Endothelial cell of umbilical vein (primary cell): ENCODE measurements around the gene SP2. TPM values are rescaled to one million over a fixed set of nuclear protein-coding genes. Genes with fewer than 3 reads are reported as not detected.

ENCODE experiments used
- BruUV-seq: library from RNA; stranded (reverse); fragments of 400-500 nt; replicated peaks from 2 replicates; lab custom pipeline; 2021; lab: Mats Ljungman, UMichigan
- CTCF ChIA-PET: fragments of 300-600, 350-600 bp; sonication (Branson Sonifier 250); formaldehyde crosslinking; loops from one replicate; lab custom pipeline; 2021; ENCODE audit warnings: antibody characterized with exemption, inconsistent platforms; lab: Charles Lee
- POLR2A ChIA-PET: fragments of 300-600, 350-600 bp; sonication (Branson Sonifier 250); formaldehyde crosslinking; loops from one replicate; lab custom pipeline; 2021; ENCODE audit warnings: antibody characterized with exemption, inconsistent platforms; lab: Charles Lee
- DNase-seq: peaks from one replicate; pipeline ENCODE4 v3.0.0-alpha.2; 2011; ENCODE audit warnings: low read depth, low spot score
- FAIRE-seq: peaks from 2 replicates; lab custom pipeline; 2011; peaks lifted over from hg19 to GRCh38; lab: Jason Lieb, UNC
- H2AFZ ChIP-seq: 2 replicates; pipeline ENCODE4 v1.6.0; 2012; ENCODE audit warnings: low read depth, low read length, control low read depth, inconsistent platforms
- H3K27ac ChIP-seq: 2 replicates; pipeline ENCODE4 v1.5.1; 2011; ENCODE audit warnings: low read depth, mild to moderate bottlenecking, control low read depth, low read length, moderate library complexity; ENCODE audit not compliant: insufficient read depth
- H3K27me3 ChIP-seq, 2 experiments: 2 replicates each; pipeline versions ENCODE4 v1.6.0 to v1.6.1; 2011; ENCODE audit warnings: low read length in 2 of 2, mixed read lengths in 1 of 2; ENCODE audit not compliant: control insufficient read depth in 2 of 2, insufficient read depth in 2 of 2
- H3K36me3 ChIP-seq, 2 experiments: 2 replicates in 1 of 2; 3 replicates in 1 of 2; pipeline ENCODE4 v1.5.1; 2011; ENCODE audit warnings: low read length in 2 of 2, mild to moderate bottlenecking in 1 of 2, moderate library complexity in 1 of 2; ENCODE audit not compliant: control insufficient read depth in 2 of 2, insufficient read depth in 2 of 2; ENCODE audit errors: extremely low read depth in 1 of 2
- H3K4me1 ChIP-seq: 3 replicates; pipeline ENCODE4 v1.5.1; 2011; ENCODE audit warnings: mild to moderate bottlenecking, low read length; ENCODE audit not compliant: control insufficient read depth, insufficient read depth; ENCODE audit errors: extremely low read depth
- H3K4me2 ChIP-seq: 2 replicates; pipeline ENCODE4 v1.6.1; 2011; ENCODE audit warnings: low read length, control low read depth, mixed read lengths; ENCODE audit not compliant: insufficient read depth
- H3K4me3 ChIP-seq, 3 experiments: fragments of 200-600 bp in 1 of 3; sonication (generic), shearing (Covaris generic) in 1 of 3; replicated peaks in 1 of 3; 2 replicates each; pipeline ENCODE4 v1.5.1; 2011 to 2016; ENCODE audit warnings: control low read depth in 3 of 3, low read length in 3 of 3, mild to moderate bottlenecking in 2 of 3, inconsistent platforms in 1 of 3, low read depth in 1 of 3, moderate library complexity in 1 of 3; ENCODE audit not compliant: insufficient read depth in 1 of 3
- H3K79me2 ChIP-seq: 2 replicates; pipeline ENCODE4 v1.6.0; 2012; ENCODE audit warnings: low read length, inconsistent platforms; ENCODE audit not compliant: control insufficient read depth, insufficient read depth
- H3K9ac ChIP-seq: replicated peaks from 2 replicates; pipeline ENCODE3; 2011; ENCODE audit warnings: low read length, control low read depth; ENCODE audit not compliant: insufficient read depth; ENCODE audit errors: extremely low read depth
- H3K9me1 ChIP-seq: replicated peaks from 3 replicates; pipeline ENCODE4 v1.6.0; 2011; ENCODE audit warnings: mild to moderate bottlenecking, low read length; ENCODE audit not compliant: control insufficient read depth, insufficient read depth; ENCODE audit errors: extremely low read depth
- H3K9me3 ChIP-seq: replicated peaks from 2 replicates; pipeline ENCODE4 v1.5.1; 2012; ENCODE audit warnings: low read length, inconsistent platforms; ENCODE audit not compliant: control insufficient read depth, insufficient read depth
- H4K20me1 ChIP-seq: replicated peaks from 2 replicates; pipeline ENCODE3; 2011; ENCODE audit warnings: mild to moderate bottlenecking, low read length; ENCODE audit not compliant: control insufficient read depth, insufficient read depth; ENCODE audit errors: extremely low read depth
- EZH2 ChIP-seq: IDR thresholded peaks from 2 replicates; pipeline ENCODE4 v1.6.1; 2012; ENCODE audit warnings: borderline replicate concordance, low read depth, mild to moderate bottlenecking, moderate library complexity, low read length, inconsistent platforms; ENCODE audit not compliant: severe bottlenecking
- FOS ChIP-seq: IDR thresholded peaks from 2 replicates; pipeline ENCODE4 v1.6.1; 2011; ENCODE audit warnings: mild to moderate bottlenecking, low read length, moderate library complexity, borderline replicate concordance; ENCODE audit not compliant: insufficient read depth
- GATA2 ChIP-seq: IDR thresholded peaks from 2 replicates; pipeline ENCODE4 v1.7.0; 2011; ENCODE audit warnings: low read depth, mild to moderate bottlenecking, moderate library complexity, mixed read lengths, low read length; ENCODE audit not compliant: insufficient read length, insufficient read depth
- JUN ChIP-seq: IDR thresholded peaks from 2 replicates; pipeline ENCODE4 v1.6.1; 2011; ENCODE audit warnings: borderline replicate concordance, low read depth; ENCODE audit not compliant: insufficient read length, insufficient read depth
- MAX ChIP-seq: IDR thresholded peaks from 2 replicates; pipeline ENCODE4 v1.6.1; 2011; ENCODE audit not compliant: insufficient read depth, insufficient read length
- MYC ChIP-seq: IDR thresholded peaks from one replicate; pipeline ENCODE4 v1.6.1; 2011; ENCODE audit warnings: mild to moderate bottlenecking, low read depth, low read length
- POLR2A ChIP-seq: IDR thresholded peaks from 2 replicates; pipeline ENCODE4 v1.6.1; 2012; ENCODE audit warnings: low read depth, mild to moderate bottlenecking, control low read depth, low read length
- POLR2AphosphoS5 ChIP-seq: IDR thresholded peaks from 2 replicates; pipeline ENCODE4 v1.6.1; 2012; ENCODE audit warnings: low read depth, mild to moderate bottlenecking, control low read depth, low read length, moderate library complexity; ENCODE audit not compliant: insufficient read depth
- dilution Hi-C: fragments of 300-500 bp; cut with MboI; formaldehyde crosslinking; loops from one replicate; pipeline ENCODE4 v1.15.0; 2019; ENCODE audit warnings: low sequenced_read_pairs; ENCODE audit not compliant: extremely low pct_ligation_motif_present
- intact Hi-C: fragments of 100-400 bp; cut with micrococcal nuclease; formaldehyde crosslinking; loops from one replicate; pipeline ENCODE4 v1.10.0; 2022
- polyA plus RNA-seq, 4 experiments: library from polyadenylated mRNA; depleted of rRNA in 3 of 4; stranded (reverse) in 3 of 4; unstranded in 1 of 4; fragments of >200 nt; gene quantifications; 2 replicates each; pipeline versions ENCODE4 v1.2.1 to v1.2.3, GENCODE V29; 2011 to 2012; ENCODE audit warnings: missing spikeins in 1 of 4
- total RNA-seq: library from RNA; stranded (reverse); gene quantifications from 2 replicates; pipeline ENCODE4 v1.2.3, GENCODE V29; 2021
- TF ChIP-seq, protein P1 (sequence below), 2 donors: IDR thresholded peaks; 1 replicate in 1 of 2; 2 replicates in 1 of 2; pipeline ENCODE4 v1.5.1; 2011; ENCODE audit warnings: low read length in 2 of 2, mild to moderate bottlenecking in 2 of 2, moderate library complexity in 2 of 2, control low read depth in 1 of 2, inconsistent platforms in 1 of 2, low read depth in 1 of 2; ENCODE audit not compliant: insufficient read depth in 1 of 2; ENCODE audit errors: extremely low read depth in 1 of 2

The SP2 gene
- total and polyA plus RNA-seq, 2 donors (not counting 3 experiments of a cell fraction or from before 2014, with no cell fraction given), result 11.2 to 18.6 TPM

DNA sequence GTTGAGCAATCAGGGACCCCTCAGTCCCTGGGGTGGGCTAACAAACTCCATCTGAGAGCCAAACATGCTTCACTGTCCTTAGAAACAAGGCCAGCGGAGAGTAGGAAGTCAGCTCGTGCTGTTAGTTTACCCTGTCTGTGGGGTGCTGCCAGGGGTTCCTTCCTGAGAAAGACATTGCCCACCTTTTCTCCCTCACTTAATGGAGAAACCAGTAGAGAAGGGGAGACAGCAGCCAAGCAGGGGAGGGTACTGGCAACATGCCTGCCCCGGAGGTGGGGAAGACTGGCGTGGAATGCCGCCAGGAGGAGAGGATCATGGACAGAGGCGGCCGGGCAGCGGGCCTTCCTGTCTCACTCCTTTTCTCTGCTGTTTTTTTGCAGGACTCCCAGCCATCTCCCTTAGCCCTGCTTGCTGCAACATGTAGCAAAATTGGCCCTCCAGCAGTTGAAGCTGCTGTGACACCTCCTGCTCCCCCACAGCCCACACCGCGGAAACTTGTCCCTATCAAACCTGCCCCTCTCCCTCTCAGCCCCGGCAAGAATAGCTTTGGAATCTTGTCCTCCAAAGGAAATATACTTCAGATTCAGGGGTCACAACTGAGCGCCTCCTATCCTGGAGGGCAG is 19.9 kb downstream of the SP2 start:
- TF ChIP-seq MYC (no peak), JUN (no peak), MAX (no peak), GATA2 (no peak), FOS (no peak), POLR2A (no peak), EZH2 (no peak), POLR2AphosphoS5 (no peak)
- TF ChIP-seq, protein P1, sequence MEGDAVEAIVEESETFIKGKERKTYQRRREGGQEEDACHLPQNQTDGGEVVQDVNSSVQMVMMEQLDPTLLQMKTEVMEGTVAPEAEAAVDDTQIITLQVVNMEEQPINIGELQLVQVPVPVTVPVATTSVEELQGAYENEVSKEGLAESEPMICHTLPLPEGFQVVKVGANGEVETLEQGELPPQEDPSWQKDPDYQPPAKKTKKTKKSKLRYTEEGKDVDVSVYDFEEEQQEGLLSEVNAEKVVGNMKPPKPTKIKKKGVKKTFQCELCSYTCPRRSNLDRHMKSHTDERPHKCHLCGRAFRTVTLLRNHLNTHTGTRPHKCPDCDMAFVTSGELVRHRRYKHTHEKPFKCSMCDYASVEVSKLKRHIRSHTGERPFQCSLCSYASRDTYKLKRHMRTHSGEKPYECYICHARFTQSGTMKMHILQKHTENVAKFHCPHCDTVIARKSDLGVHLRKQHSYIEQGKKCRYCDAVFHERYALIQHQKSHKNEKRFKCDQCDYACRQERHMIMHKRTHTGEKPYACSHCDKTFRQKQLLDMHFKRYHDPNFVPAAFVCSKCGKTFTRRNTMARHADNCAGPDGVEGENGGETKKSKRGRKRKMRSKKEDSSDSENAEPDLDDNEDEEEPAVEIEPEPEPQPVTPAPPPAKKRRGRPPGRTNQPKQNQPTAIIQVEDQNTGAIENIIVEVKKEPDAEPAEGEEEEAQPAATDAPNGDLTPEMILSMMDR (IDR thresholded peaks at IDR 0.05; ENCODE audit: extremely low read depth in 1 of 2, insufficient read depth in 1 of 2, low read depth in 1 of 2, low read length in 2 of 2), result no peak
- BruUV-seq, result no TSS peak
- no peaks in the 10 kb centered on the region for H3K36me3 ChIP-seq
- no peaks in the 10 kb centered on the region for H4K20me1 ChIP-seq
- H3K9ac ChIP-seq, result no peak overlapping the region
- no peak overlapping the region for H3K27ac ChIP-seq
- H3K4me2 ChIP-seq, result no peak overlapping the region
- H3K9me3 ChIP-seq, result no peaks in the 10 kb centered on the region
- H3K9me1 ChIP-seq, result no peaks in the 10 kb centered on the region
- DNase-seq (no peak), FAIRE-seq (no peak)
- H3K4me1 ChIP-seq, result peaks cover 4% of the 10 kb centered on the region
- intact Hi-C loops, result no loop called here
- ChIA-PET CTCF (interaction anchor here (0.6 to 2.6 kb wide), 3 partner anchors 26 to 32 kb away, joined by 3 to 7 read pairs (median 3); partner anchors contain the start of gene PNPO), POLR2A (no interaction called here)
- no peak overlapping the region for H2AFZ ChIP-seq
- no peak overlapping the region for H3K4me3 ChIP-seq
- dilution Hi-C loops, result no loop called here
- no peaks in the 10 kb centered on the region for H3K79me2 ChIP-seq
- no peaks in the 10 kb centered on the region for H3K27me3 ChIP-seq
